Measurements from ENCODE around the gene CALHM1.
A peak's percentile ranks its signal among the peaks of the same experiment; 100 is the strongest.

CALHM1 gene

GRCh38 chr10:103500481-103500880 is 41.8 kb upstream of the CALHM1 start:
- no peak for TF ChIP-seq CTCF (IDR thresholded peaks at IDR 0.05; ENCODE audit: insufficient read depth, low read depth, low read length, missing control alignments)
- H3K4me3 ChIP-seq (ENCODE audit: low read length) = no peak overlapping the region
- DNase-seq (ENCODE audit: low read depth) = no peak

GRCh38 chr10:103499881-103500280 is 41.2 kb upstream of the CALHM1 start:
- no peak overlapping the region for H3K4me3 ChIP-seq (ENCODE audit: low read length)
- no peak for DNase-seq (ENCODE audit: low read depth)
- no peak for TF ChIP-seq CTCF (IDR thresholded peaks at IDR 0.05; ENCODE audit: insufficient read depth, low read depth, low read length, missing control alignments)

GRCh38 chr10:103498936-103499638 is 40.4 kb upstream of the CALHM1 start:
- no peak overlapping the region for H3K4me3 ChIP-seq (ENCODE audit: low read length)
- no peak for DNase-seq (ENCODE audit: low read depth)
- no peak for TF ChIP-seq CTCF (IDR thresholded peaks at IDR 0.05; ENCODE audit: insufficient read depth, low read depth, low read length, missing control alignments)

GRCh38 chr10:103497161-103497915 is 38.6 kb upstream of the CALHM1 start:
- H3K4me3 ChIP-seq (ENCODE audit: low read length) = no peak overlapping the region
- no peak for TF ChIP-seq CTCF (IDR thresholded peaks at IDR 0.05; ENCODE audit: insufficient read depth, low read depth, low read length, missing control alignments)

GRCh38 chr10:103495321-103495720 is 36.6 kb upstream of the CALHM1 start:
- no peak overlapping the region for H3K4me3 ChIP-seq (ENCODE audit: low read length)
- no peak for TF ChIP-seq CTCF (IDR thresholded peaks at IDR 0.05; ENCODE audit: insufficient read depth, low read depth, low read length, missing control alignments)
- DNase-seq (ENCODE audit: low read depth) = no peak

More at GRCh38 chr10:103497161-103497915, 38.6 kb upstream of the CALHM1 start:
- no peak for DNase-seq (ENCODE audit: low read depth)

- no peak for TF ChIP-seq CTCF (IDR thresholded peaks at IDR 0.05; ENCODE audit: insufficient read depth, low read depth, low read length, missing control alignments)
- no peak for DNase-seq (ENCODE audit: low read depth)
- peak overlapping the region; percentile 25 for H3K4me3 ChIP-seq (ENCODE audit: low read length)
Measured at GRCh38 chr10:103493916-103494877, 35.5 kb upstream of the CALHM1 start.
